Fibroblast of lung (primary cell): ENCODE measurements around the gene HHIPL1.

Experiments
- EZH2 ChIP-seq: IDR thresholded peaks from 2 replicates; pipeline ENCODE4 v1.5.1; 2012; ENCODE audit warnings: low read length, control low read depth, mild to moderate bottlenecking; ENCODE audit errors: missing control alignments
- TF ChIP-seq, protein P1 (sequence below), 2 donors: IDR thresholded peaks in 1 of 2; conservative IDR thresholded peaks in 1 of 2; 1 replicate in 1 of 2; 2 replicates in 1 of 2; pipeline ENCODE4 v1.5.1; 2011 to 2012; ENCODE audit warnings: low read length in 2 of 2, control low read depth in 1 of 2, inconsistent platforms in 1 of 2, low read depth in 1 of 2, mild to moderate bottlenecking in 1 of 2

- TF ChIP-seq, protein P1, sequence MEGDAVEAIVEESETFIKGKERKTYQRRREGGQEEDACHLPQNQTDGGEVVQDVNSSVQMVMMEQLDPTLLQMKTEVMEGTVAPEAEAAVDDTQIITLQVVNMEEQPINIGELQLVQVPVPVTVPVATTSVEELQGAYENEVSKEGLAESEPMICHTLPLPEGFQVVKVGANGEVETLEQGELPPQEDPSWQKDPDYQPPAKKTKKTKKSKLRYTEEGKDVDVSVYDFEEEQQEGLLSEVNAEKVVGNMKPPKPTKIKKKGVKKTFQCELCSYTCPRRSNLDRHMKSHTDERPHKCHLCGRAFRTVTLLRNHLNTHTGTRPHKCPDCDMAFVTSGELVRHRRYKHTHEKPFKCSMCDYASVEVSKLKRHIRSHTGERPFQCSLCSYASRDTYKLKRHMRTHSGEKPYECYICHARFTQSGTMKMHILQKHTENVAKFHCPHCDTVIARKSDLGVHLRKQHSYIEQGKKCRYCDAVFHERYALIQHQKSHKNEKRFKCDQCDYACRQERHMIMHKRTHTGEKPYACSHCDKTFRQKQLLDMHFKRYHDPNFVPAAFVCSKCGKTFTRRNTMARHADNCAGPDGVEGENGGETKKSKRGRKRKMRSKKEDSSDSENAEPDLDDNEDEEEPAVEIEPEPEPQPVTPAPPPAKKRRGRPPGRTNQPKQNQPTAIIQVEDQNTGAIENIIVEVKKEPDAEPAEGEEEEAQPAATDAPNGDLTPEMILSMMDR (conservative IDR thresholded peaks at IDR 0.05 in 1 of 2, IDR thresholded peaks at IDR 0.05 in 1 of 2; ENCODE audit: low read depth in 1 of 2, low read length in 2 of 2) = no peak
- no peak for TF ChIP-seq EZH2
These were observed 46.2 kb upstream of the HHIPL1 start for GRCh38 chr14:99598774-99599173.
